NCI-H2029 treated with DMSO at 0.1 percent for 48 hours (cell line): ENCODE measurements around the gene GABPB2.

ENCODE experiments used
- DNase-seq: peaks from one replicate; lab custom pipeline; 2025; lab: John Stamatoyannopoulos, UW

The GABPB2 gene

GRCh38 chr1:151070474-151071276 is at the start of gene GABPB2:
Gene GABPB2 (plus strand): TSS chr1:151070761. CDS start chr1:151088190, 17,429 bp downstream.
- DNase-seq, result peak; percentile 74

- DNase-seq, result peak; percentile 24
Observed at GRCh38 chr1:151024540-151025146, 45.9 kb upstream of the GABPB2 start.

GRCh38 chr1:151026460-151026859 is 44.1 kb upstream of the GABPB2 start:
- DNase-seq, result no peak

GRCh38 chr1:151032164-151032563 is 38.4 kb upstream of the GABPB2 start:
- no peak for DNase-seq

- no peak for DNase-seq
Observed at GRCh38 chr1:151035167-151035566, 35.4 kb upstream of the GABPB2 start.

- DNase-seq, result no peak
Observed at GRCh38 chr1:151036356-151036755, 34.2 kb upstream of the GABPB2 start, which contains the start of gene BNIPL. Gene BNIPL (plus strand): TSS chr1:151036586. CDS start chr1:151036726, 140 bp downstream.

- no peak for DNase-seq
Observed at GRCh38 chr1:151037032-151037431, 33.5 kb upstream of the GABPB2 start.

GRCh38 chr1:151039521-151039920 is 31.0 kb upstream of the GABPB2 start:
- DNase-seq, result no peak

GRCh38 chr1:151043163-151043562 is 27.4 kb upstream of the GABPB2 start:
- no peak for DNase-seq

GRCh38 chr1:151047591-151047924 is 23.0 kb upstream of the GABPB2 start, which contains the start of gene C1orf56:
Gene C1orf56 (plus strand): TSS chr1:151047751. CDS start chr1:151047848, 97 bp downstream.
- DNase-seq, result peak; percentile 17

- DNase-seq, result no peak
Observed at GRCh38 chr1:151047925-151048644, 22.5 kb upstream of the GABPB2 start.

GRCh38 chr1:151048645-151049032 is 21.9 kb upstream of the GABPB2 start:
- DNase-seq, result no peak

GRCh38 chr1:151049458-151049857 is 21.1 kb upstream of the GABPB2 start:
- DNase-seq, result no peak

GRCh38 chr1:151050051-151050688 is 20.4 kb upstream of the GABPB2 start:
- DNase-seq, result no peak

GRCh38 chr1:151051356-151052009 is 19.1 kb upstream of the GABPB2 start:
- no peak for DNase-seq

- DNase-seq, result no peak
Observed at GRCh38 chr1:151054971-151055547, 15.5 kb upstream of the GABPB2 start.

- no peak for DNase-seq
Observed at GRCh38 chr1:151055581-151055980, 15.0 kb upstream of the GABPB2 start.

GRCh38 chr1:151056149-151056548 is 14.4 kb upstream of the GABPB2 start:
- DNase-seq, result no peak

GRCh38 chr1:151058692-151059091 is 11.9 kb upstream of the GABPB2 start:
- DNase-seq, result peak; percentile 11

GRCh38 chr1:151059109-151060006 is 11.2 kb upstream of the GABPB2 start, which contains the start of gene CDC42SE1:
Gene CDC42SE1 (minus strand): TSS chr1:151059622. CDS start chr1:151055730, 3,892 bp downstream.
- no peak for DNase-seq
